GM13977 (cell line): ENCODE results near the gene ULBP3.

Experiments used
- DNase-seq: peaks from one replicate; pipeline ENCODE4 v3.0.0; 2012; ENCODE audit warnings: low spot score
- CTCF ChIP-seq: IDR thresholded peaks from 2 replicates; pipeline ENCODE4 v1.5.1; 2012; ENCODE audit warnings: mild to moderate bottlenecking, control low read depth; ENCODE audit not compliant: insufficient read depth; ENCODE audit errors: extremely low read depth, missing control alignments
- in situ Hi-C: fragments of 300-500 bp; cut with MboI; formaldehyde crosslinking; loops from one replicate; pipeline ENCODE4 v1.12.0; 2022; ENCODE audit warnings: low sequenced_read_pairs, low pct_unique_long_range_greater_than_20kb, mixed read lengths, inconsistent platforms; ENCODE audit not compliant: unreplicated experiment

The ULBP3 gene

GRCh38 chr6:150090328-150090727, 21.4 kb upstream of the ULBP3 start:
- DNase-seq: no peak
- in situ Hi-C loops: no loop called here
- no peak for TF ChIP-seq CTCF

- DNase-seq: no peak
- in situ Hi-C loops: loop anchor here (10.0 kb wide), 1 partner anchor 246 kb away; no protein-coding TSS in a partner anchor
- TF ChIP-seq CTCF: no peak
These were observed 19.7 kb upstream of the ULBP3 start for GRCh38 chr6:150088481-150089154.

GRCh38 chr6:150087336-150087735, 18.4 kb upstream of the ULBP3 start:
- DNase-seq: no peak
- in situ Hi-C loops: loop anchor here (10.0 kb wide), 1 partner anchor 247 kb away; no protein-coding TSS in a partner anchor
- no peak for TF ChIP-seq CTCF

DNA sequence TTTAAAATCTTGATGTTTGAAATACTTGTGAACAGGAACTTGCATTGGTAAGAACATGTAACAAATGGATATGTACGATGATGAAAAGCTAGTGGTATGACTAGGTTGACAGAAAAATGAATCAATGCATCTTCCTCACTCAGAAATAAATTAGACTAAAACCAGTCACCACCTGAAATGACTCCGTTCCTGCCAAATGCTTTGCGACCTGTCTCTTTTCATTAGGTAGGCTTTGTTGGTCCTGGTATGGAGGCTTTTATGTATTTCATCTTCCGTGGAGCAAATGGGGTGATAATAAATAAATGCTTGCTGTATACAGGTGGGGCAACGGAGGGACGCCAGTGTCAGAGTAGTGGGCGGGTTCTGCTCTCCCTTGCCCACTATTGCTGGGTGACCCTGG, 17.1 kb upstream of the ULBP3 start:
- no peak for TF ChIP-seq CTCF
- DNase-seq: no peak
- in situ Hi-C loops: loop anchor here (10.0 kb wide), 1 partner anchor 249 kb away; no protein-coding TSS in a partner anchor

GRCh38 chr6:150084426-150084825, 15.5 kb upstream of the ULBP3 start:
- no peak for TF ChIP-seq CTCF
- in situ Hi-C loops: loop anchor here (10.0 kb wide), 1 partner anchor 250 kb away; no protein-coding TSS in a partner anchor
- no peak for DNase-seq

DNA sequence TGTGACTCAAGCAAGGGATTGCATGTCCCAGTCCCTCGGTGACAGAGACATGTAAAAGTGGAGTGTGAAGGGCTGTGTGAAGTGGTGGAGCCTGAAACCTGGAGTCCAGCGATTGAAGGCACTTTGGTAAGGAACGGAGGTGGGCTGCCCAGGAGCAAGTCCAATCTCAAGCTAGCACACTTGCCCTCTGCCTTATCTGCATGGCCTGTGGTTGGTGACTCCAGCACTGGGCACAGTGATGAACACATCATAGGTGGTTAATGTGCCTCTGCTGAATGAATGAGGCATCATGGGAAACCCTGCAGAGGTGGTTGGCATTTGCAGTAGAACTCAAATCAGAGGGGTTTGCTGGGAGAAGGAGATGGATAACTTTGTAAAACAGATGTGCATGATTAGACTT, 14.9 kb upstream of the ULBP3 start:
- no peak for DNase-seq
- TF ChIP-seq CTCF: no peak
- in situ Hi-C loops: loop anchor here (10.0 kb wide), 1 partner anchor 251 kb away; no protein-coding TSS in a partner anchor

DNA sequence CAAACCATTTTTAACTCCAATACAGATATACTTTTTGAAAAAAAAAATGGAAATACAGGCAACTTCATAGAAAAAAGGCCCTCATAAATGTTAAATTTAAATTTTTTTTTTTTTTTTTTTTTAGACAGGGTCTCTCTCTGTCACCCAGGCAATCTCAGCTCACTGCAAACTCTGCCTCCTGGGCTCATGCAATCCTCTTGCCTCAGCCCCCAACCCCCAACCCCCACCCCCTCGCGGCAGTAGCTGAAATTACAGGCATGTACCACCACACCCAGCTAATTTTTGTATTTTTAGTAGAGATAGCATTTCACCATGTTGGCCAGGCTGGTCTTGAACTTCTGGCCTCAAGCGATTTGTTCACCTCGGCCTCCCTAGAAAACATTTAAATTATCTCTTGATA, 12.8 kb upstream of the ULBP3 start:
- TF ChIP-seq CTCF: no peak
- in situ Hi-C loops: loop anchor here (10.0 kb wide), 1 partner anchor 253 kb away; no protein-coding TSS in a partner anchor
- DNase-seq: no peak
